NCI-H2171 treated with DMSO at 0.1 percent for 48 hours (cell line): ENCODE data around the gene RNU1-4.
"Not testable (repeated sequence)": the region's sequence is repeated elsewhere in the genome, so short reads cannot be mapped to it uniquely, and the experiment has no call there.

Experiments
- DNase-seq: peaks from one replicate; lab custom pipeline; 2025; lab: John Stamatoyannopoulos, UW

The RNU1-4 gene

DNA sequence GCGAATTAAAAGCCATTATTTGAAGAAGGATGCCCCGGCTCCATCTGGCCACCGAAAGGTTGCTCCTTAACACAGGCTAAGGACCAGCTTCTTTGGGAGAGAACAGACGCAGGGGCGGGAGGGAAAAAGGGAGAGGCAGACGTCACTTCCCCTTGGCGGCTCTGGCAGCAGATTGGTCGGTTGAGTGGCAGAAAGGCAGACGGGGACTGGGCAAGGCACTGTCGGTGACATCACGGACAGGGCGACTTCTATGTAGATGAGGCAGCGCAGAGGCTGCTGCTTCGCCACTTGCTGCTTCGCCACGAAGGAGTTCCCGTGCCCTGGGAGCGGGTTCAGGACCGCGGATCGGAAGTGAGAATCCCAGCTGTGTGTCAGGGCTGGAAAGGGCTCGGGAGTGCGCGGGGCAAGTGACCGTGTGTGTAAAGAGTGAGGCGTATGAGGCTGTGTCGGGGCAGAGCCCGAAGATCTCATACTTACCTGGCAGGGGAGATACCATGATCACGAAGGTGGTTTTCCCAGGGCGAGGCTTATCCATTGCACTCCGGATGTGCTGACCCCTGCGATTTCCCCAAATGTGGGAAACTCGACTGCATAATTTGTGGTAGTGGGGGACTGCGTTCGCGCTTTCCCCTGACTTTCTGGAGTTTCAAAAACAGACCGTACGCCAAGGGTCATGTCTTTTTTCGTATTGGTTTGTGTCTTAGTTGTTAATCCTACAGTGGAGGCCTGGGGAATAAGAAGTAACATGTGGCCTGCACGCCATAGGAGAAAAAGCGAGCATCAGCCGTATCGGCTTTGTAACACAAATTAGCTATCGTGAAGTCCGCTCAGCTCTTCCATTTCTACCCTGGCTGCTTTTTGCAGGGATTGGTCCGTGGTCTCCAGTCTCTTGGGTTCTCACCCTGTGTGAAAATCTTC is at the start of gene RNU1-4:
RNU1-4 (plus strand) TSS at position 470 of the 918 bp plus-strand sequence.
- DNase-seq, result not testable (repeated sequence)

GRCh38 chr1:16690971-16691682 is 49.2 kb upstream of the RNU1-4 start:
- DNase-seq, result not testable (repeated sequence)

GRCh38 chr1:16692283-16692682 is 48.0 kb upstream of the RNU1-4 start:
- not testable (repeated sequence) for DNase-seq

DNA sequence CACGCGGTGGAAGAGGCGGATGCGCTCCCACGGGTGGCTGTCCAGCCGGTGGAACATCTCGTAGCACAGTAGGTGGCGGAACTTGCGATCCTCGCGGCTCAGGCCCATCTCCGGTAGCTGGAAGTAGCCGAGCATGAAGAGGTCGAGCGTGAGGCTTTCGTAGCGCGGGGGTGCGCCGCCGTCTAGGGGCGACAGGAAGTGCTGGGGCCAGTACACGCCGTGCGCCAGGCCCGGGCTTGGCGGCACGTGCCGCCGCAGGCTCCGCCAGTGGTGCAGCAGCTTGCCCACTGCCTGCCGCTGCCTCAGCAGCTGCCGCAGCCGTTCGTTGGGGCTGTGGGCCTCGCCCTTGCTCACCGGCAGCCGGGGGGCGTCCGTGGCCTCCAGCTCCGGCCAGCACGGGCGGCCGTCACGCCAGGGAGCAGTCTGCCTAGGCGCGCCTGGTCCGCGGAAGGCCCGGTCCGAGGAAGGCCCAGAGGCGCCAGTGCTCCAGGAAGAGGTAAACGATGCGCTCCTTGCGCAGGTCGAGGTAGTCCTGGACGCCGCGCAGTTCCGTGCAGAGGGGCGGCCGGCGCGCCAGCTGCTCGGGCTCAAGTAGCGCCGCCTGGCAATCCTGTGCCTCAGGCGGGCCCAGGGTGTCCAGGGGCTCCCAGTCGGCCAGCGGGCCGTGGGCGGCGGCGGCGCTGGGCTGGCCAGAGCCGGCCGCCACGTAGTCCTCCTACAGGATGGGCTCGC is 47.4 kb upstream of the RNU1-4 start:
- not testable (repeated sequence) for DNase-seq

GRCh38 chr1:16693449-16694307 is 46.6 kb upstream of the RNU1-4 start:
- DNase-seq, result not testable (repeated sequence)

DNA sequence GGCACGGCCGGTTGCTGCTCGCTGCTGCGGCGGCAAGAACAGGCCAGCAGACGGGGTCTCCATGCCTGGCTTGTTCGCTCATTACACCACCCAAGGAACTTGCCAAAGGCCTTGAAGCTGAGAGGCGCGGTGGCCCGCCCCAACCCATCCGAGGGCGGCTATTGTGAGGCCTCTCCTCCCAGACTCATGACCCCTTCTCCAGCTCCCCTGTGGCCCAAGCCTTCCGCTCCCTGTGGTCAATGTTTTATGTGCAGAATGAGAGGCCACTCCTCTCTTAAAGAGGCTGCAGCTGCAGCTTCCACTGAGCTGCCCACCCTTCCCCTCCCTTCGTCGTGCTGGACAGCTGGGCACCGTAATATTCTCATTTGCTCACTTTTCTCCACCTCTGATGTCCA is 46.0 kb upstream of the RNU1-4 start:
- not testable (repeated sequence) for DNase-seq

GRCh38 chr1:16696507-16697150 is 43.7 kb upstream of the RNU1-4 start:
- DNase-seq, result not testable (repeated sequence)

GRCh38 chr1:16697152-16697551 is 43.2 kb upstream of the RNU1-4 start:
- not testable (repeated sequence) for DNase-seq

GRCh38 chr1:16699440-16699839 is 40.9 kb upstream of the RNU1-4 start:
- not testable (repeated sequence) for DNase-seq

- not testable (repeated sequence) for DNase-seq
Observed at GRCh38 chr1:16700138-16700895, 40.0 kb upstream of the RNU1-4 start.

- DNase-seq, result not testable (repeated sequence)
Observed at GRCh38 chr1:16701189-16701588, 39.1 kb upstream of the RNU1-4 start.

DNA sequence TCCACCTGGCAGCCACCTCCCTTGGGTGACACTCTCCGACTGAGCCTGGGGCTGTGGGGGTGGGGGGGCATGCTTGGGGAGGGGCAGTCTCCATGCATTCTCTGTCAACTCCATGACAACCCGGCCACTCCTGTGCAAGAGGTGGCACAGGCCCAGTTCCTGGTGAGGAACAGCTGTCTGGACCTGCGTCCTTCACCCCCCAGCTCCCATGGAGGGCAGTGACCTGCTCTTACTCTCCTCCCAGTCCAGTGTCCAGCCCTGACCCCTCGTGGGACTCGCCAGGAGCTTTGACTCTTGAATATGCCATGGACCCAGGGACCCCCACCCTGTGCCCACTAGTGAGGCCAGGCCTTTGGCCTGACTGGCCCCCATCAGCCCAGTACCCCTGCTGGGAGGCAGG is 38.0 kb upstream of the RNU1-4 start:
- not testable (repeated sequence) for DNase-seq

DNA sequence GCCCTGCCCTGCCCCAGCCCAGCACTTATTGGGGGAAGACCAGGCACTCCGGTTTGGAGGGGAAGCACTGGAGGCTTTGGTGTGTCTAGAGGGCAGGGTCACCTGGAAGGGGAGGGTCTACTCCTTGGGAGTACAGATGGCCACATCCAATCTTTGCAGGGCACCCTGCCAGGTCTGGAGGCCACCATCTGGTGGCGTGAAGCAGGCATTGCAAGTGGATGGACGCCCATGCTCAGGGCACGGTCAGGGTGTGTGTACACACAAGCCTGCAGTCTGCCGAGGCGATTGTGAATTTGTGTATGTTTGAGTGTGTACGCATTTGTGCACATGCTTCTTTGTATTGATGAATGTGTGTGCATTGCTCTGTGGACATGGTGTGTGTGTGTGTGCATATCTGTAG is 37.2 kb upstream of the RNU1-4 start:
- DNase-seq, result not testable (repeated sequence)

GRCh38 chr1:16703602-16704001 is 36.7 kb upstream of the RNU1-4 start:
- peak; percentile 31 for DNase-seq

DNA sequence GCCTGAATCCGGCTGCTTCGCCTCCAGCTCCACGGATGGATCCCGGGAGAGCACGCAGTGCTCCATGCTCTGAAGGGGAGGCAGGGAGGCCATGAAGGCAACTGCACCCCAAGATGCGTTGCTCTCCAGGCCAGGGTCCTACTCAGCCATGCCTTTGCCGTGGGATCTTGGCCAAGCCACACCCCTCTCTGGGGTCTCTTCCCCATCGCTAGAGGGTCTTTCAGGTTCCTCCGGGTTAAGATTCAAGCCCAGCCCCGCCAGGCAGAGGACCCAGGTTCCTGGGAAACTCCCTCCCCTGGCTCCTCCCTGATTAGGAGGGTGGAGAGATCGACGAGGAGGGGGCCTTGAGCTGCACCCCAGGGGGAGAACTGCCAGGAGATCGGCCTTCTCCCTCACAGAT is 36.2 kb upstream of the RNU1-4 start:
- not testable (repeated sequence) for DNase-seq

DNA sequence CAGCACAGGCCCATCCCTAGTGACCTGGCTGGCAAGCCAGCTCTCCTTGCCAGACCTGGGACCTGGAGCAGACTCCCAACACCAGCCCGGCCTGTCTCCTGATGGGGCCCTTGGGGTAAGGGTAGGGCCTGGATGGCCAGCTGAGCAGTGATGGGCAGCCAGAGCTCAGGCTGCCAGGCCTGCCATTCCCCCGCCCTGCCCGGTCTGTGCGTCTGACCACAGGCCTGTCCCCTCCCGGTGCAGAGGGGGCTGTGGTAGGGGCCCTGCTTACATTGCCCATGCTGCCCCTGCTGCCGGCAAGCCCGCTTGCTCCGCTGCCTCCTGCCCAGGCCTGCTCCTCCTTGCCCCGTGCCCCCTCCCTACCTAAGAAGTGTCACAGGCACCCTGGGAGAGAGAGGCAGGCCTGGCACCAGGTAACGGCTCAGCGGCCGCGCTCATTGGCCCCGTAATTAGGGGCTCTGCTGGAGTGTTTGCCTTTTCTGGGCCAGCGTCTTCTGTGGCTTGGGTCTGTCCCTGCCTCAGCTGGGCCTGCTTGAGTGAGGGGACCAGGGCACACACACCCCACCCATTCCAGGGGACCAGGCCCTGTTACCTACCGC is 35.7 kb upstream of the RNU1-4 start:
- not testable (repeated sequence) for DNase-seq

- not testable (repeated sequence) for DNase-seq
Observed at GRCh38 chr1:16706302-16706701, 34.0 kb upstream of the RNU1-4 start.

DNA sequence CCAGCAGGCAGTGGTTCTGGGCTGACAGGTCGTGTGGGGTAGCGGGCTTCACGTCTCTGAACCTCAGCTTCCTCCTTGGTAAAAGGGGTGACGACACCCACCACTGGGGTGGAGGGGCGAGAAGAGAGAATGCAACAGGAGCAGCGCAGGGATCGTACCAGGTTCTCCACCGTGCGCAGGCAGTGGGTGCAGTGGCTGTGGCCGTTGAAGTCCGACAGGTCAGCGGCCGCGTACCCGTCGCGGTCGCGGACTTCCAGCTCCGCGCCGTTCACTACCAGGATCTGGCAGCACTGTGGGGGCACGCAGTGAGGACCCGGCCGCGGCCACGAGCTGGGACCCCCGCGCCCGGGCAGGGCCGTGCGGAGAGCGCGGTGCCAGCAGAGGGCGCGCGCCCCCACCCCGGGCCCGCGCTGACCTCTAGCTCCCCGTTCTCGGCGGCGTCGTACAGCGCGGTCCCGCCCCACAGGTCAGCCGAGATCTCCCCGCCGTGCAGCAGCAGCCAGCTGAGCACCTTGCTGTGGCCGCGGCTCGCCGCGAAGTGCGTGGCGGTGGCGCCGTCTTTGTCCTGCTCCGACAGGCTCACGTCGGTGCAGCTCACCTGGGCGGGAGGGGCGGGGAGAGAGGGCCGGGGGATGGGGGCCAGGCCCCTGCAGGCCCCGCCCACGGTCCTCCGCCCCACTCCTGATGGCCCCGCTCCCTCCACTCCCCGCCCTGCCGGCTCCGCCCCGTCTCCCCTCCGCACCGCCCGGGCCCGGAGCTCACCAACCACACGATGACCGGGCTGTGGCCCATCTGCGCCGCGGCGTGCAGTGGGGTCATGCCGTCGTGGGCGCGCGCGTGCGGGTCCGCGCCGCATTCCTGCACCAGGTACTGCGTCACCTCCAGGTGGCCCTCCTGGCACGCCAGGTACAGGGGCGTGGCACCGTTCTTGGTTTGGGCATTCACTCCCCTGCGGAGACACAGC is 32.9 kb upstream of the RNU1-4 start:
- DNase-seq, result not testable (repeated sequence)
